HG03520 (cell line): ENCODE results near the gene SC5D.

ENCODE experiments used
- ATAC-seq: cut with Tn5 transposase; IDR thresholded peaks from one replicate; pipeline ENCODE4 v1.9.1; 2021; ENCODE audit warnings: mild to moderate bottlenecking, moderate library complexity; ENCODE audit not compliant: unreplicated experiment

Gene SC5D

GRCh38 chr11:121352251-121352891 is 59.8 kb downstream of the SC5D start:
- no peak for ATAC-seq

GRCh38 chr11:121354192-121354591 is 61.6 kb downstream of the SC5D start:
- no peak for ATAC-seq

GRCh38 chr11:121356357-121356756 is 63.8 kb downstream of the SC5D start:
- no peak for ATAC-seq
